IPS-20b (cell line): ENCODE data around the gene DSCAML1.

Source experiments
- H3K27ac ChIP-seq: one replicate; pipeline ENCODE4 v1.5.1; 2013; ENCODE audit warnings: low read length
- H3K27me3 ChIP-seq: 2 replicates; pipeline ENCODE4 v1.6.1; 2013; ENCODE audit warnings: mild to moderate bottlenecking, low read length, inconsistent platforms; ENCODE audit not compliant: insufficient read depth
- H3K36me3 ChIP-seq: 2 replicates; pipeline ENCODE4 v1.6.1; 2013; ENCODE audit warnings: low read depth, mild to moderate bottlenecking, inconsistent platforms, low read length, moderate library complexity; ENCODE audit not compliant: insufficient read depth
- H3K4me1 ChIP-seq: 2 replicates; pipeline ENCODE4 v1.6.1; 2013; ENCODE audit warnings: mild to moderate bottlenecking, control low read depth, inconsistent platforms, low read length, moderate library complexity; ENCODE audit not compliant: insufficient read depth
- H3K4me3 ChIP-seq: 2 replicates; pipeline ENCODE4 v1.5.1; 2013; ENCODE audit warnings: mild to moderate bottlenecking, low read length, inconsistent platforms
- H3K9ac ChIP-seq: 2 replicates; pipeline ENCODE4 v1.6.1; 2013; ENCODE audit warnings: low read depth, mild to moderate bottlenecking, inconsistent platforms, low read length, moderate library complexity
- H3K9me3 ChIP-seq: 2 replicates; pipeline ENCODE4 v1.6.1; 2013; ENCODE audit warnings: mild to moderate bottlenecking, low read depth, low read length, inconsistent platforms; ENCODE audit not compliant: insufficient read depth

DSCAML1 gene

DNA sequence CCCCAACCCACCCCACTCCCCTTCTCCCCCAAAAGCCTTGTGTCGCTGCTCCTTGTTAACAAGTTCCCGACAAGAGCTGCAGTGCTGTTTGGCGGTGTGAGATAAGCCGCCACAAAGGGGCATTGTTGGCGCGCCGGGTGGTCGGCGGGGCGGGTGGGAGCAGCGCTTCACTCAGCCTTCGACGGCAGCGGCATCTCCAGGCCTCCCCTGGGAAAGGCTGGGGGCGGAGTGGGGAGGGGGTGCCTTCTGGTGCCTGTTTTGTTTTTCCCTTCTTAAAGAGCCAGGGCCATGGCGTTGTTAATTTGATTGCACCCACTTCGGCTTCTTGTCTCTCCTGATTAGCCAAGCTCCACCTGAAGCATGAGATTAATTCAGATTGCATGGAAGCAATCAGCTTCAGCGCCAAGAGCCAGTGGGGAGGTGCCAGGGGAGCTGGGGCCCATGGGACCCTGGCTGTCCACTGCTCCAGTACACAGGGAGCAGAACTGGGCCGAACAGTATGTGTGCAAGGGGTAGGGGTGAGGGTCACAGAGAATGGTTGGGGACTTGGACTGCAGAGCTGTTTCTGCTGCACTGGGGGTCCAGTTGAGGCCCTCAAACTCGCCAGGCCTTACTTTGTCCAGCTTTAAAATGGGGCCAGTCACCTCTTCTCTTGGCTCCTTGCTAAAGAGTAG is 304.3 kb downstream of the DSCAML1 start:
- 0 out of 2 replicates have a peak overlapping the region, but pooled peaks have one; percentile 17 for H3K4me3 ChIP-seq
- no peaks in the 10 kb centered on the region for H3K9me3 ChIP-seq
- H3K4me1 ChIP-seq = no peaks in the 10 kb centered on the region; the same call in 1 of the 2 replicates
- H3K9ac ChIP-seq = peak overlapping the region; percentile 30; the same call in 1 of the 2 replicates
- peaks cover 17% of the 10 kb centered on the region; the same call in 1 of the 2 replicates for H3K27me3 ChIP-seq
- H3K27ac ChIP-seq = no peak overlapping the region
- no peaks in the 10 kb centered on the region for H3K36me3 ChIP-seq

GRCh38 chr11:117490911-117491310 is 306.1 kb downstream of the DSCAML1 start:
- no peak overlapping the region for H3K4me3 ChIP-seq
- H3K36me3 ChIP-seq = no peaks in the 10 kb centered on the region
- no peak overlapping the region for H3K9ac ChIP-seq
- peaks cover 17% of the 10 kb centered on the region; the same call in 1 of the 2 replicates for H3K27me3 ChIP-seq
- no peaks in the 10 kb centered on the region for H3K9me3 ChIP-seq
- H3K27ac ChIP-seq = no peak overlapping the region
- H3K4me1 ChIP-seq = no peaks in the 10 kb centered on the region; the same call in 1 of the 2 replicates

DNA sequence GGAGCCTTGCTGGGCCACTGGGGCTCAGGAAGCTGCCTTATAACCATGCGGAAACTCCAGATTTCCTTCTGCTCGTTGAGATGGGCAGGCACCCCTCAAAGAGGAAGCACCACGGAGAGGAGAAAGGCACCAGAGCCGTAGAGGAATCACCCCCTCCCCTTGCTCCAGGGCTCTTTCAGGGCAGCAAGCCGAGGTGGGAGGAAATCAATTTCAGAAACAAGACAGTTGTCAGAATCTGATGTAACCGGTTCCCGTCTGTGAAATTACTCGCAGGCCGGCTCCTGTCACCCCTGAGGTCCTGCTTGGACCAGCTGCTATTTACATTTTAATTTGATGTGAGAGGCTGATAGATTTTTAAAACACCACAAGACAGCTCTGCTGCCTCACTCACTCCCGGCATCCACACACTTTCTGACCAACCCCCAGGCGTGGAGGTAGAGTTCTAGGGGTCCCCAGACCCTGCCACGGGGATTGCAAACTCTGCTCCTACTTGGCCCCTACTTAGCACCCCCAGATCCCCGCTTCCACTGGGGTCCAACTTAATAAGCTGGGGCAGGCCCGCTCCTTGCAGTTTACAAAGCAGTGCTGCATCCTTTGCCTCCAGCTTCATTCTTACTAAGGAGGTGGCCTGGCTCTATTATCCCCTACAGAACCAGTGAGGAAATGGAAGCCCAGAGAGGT is 306.9 kb downstream of the DSCAML1 start:
- Histone ChIP-seq H3K9me3 (no peaks in the 10 kb centered on the region), H3K9ac (no peak overlapping the region), H3K27ac (no peak overlapping the region), H3K27me3 (peaks cover 17% of the 10 kb centered on the region; the same call in 1 of the 2 replicates), H3K36me3 (no peaks in the 10 kb centered on the region), H3K4me1 (no peaks in the 10 kb centered on the region; the same call in 1 of the 2 replicates), H3K4me3 (no peak overlapping the region)

- Histone ChIP-seq H3K27me3 (peaks cover 15% of the 10 kb centered on the region; the same call in 1 of the 2 replicates), H3K4me1 (no peaks in the 10 kb centered on the region; the same call in 1 of the 2 replicates), H3K36me3 (no peaks in the 10 kb centered on the region), H3K9ac (no peak overlapping the region), H3K27ac (no peak overlapping the region), H3K9me3 (no peaks in the 10 kb centered on the region), H3K4me3 (no peak overlapping the region)
Observed at GRCh38 chr11:117488996-117489952, 307.7 kb downstream of the DSCAML1 start.

GRCh38 chr11:117486059-117486458 is 311.0 kb downstream of the DSCAML1 start:
- Histone ChIP-seq H3K27ac (no peak overlapping the region), H3K4me1 (peaks cover 4% of the 10 kb centered on the region; the same call in 1 of the 2 replicates), H3K27me3 (no peaks in the 10 kb centered on the region), H3K4me3 (no peak overlapping the region), H3K9ac (no peak overlapping the region), H3K36me3 (no peaks in the 10 kb centered on the region), H3K9me3 (no peaks in the 10 kb centered on the region)

- Histone ChIP-seq H3K4me3 (no peak overlapping the region), H3K4me1 (peaks cover 4% of the 10 kb centered on the region; the same call in 1 of the 2 replicates), H3K36me3 (no peaks in the 10 kb centered on the region), H3K27me3 (no peaks in the 10 kb centered on the region), H3K9ac (no peak overlapping the region), H3K27ac (no peak overlapping the region), H3K9me3 (no peaks in the 10 kb centered on the region)
Observed at GRCh38 chr11:117484156-117484555, 312.9 kb downstream of the DSCAML1 start.

- Histone ChIP-seq H3K9me3 (no peaks in the 10 kb centered on the region), H3K9ac (no peak overlapping the region), H3K4me3 (no peak overlapping the region), H3K36me3 (no peaks in the 10 kb centered on the region), H3K27me3 (no peaks in the 10 kb centered on the region), H3K27ac (no peak overlapping the region), H3K4me1 (peaks cover 4% of the 10 kb centered on the region; the same call in 1 of the 2 replicates)
Observed at GRCh38 chr11:117483372-117483771, 313.6 kb downstream of the DSCAML1 start.

- H3K27ac ChIP-seq = no peak overlapping the region
- H3K4me1 ChIP-seq = peaks cover 4% of the 10 kb centered on the region; the same call in 1 of the 2 replicates
- no peaks in the 10 kb centered on the region for H3K36me3 ChIP-seq
- H3K4me3 ChIP-seq = no peak overlapping the region
- no peak overlapping the region for H3K9ac ChIP-seq
- H3K9me3 ChIP-seq = no peaks in the 10 kb centered on the region
- H3K27me3 ChIP-seq = no peaks in the 10 kb centered on the region
Observed at GRCh38 chr11:117482881-117483280, 314.1 kb downstream of the DSCAML1 start.

GRCh38 chr11:117481885-117482284 is 315.1 kb downstream of the DSCAML1 start:
- H3K9ac ChIP-seq = no peak overlapping the region
- no peaks in the 10 kb centered on the region for H3K27me3 ChIP-seq
- H3K27ac ChIP-seq = no peak overlapping the region
- H3K4me1 ChIP-seq = peaks cover 4% of the 10 kb centered on the region; the same call in 1 of the 2 replicates
- no peaks in the 10 kb centered on the region for H3K36me3 ChIP-seq
- no peak overlapping the region for H3K4me3 ChIP-seq
- no peaks in the 10 kb centered on the region for H3K9me3 ChIP-seq

DNA sequence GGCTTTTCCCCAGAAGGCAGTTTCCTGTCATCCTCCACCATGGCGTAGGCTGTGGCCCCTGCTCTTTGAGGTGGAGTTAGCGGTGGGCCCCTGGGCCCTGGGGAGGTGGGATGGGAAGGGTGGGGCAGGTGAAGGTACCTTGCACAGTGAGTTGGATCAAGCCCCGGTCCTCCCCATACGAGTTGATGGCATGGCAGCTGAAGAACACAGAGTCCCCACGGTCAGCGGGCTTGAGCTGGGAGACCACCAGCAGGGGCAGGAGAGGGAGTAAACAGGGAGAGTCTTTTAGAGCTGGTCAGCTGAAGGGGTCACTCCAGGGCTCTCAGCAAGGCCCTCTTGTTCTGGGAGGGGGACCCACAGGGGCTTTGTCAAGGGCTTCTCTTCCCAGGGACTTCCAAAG is 316.0 kb downstream of the DSCAML1 start:
- no peak overlapping the region for H3K4me3 ChIP-seq

GRCh38 chr11:117480221-117480620 is 316.8 kb downstream of the DSCAML1 start:
- peaks cover 3% of the 10 kb centered on the region; the same call in 1 of the 2 replicates for H3K27me3 ChIP-seq

More for the DNA sequence above, 316.0 kb downstream of the DSCAML1 start:
- no peak overlapping the region for H3K27ac ChIP-seq
- no peaks in the 10 kb centered on the region for H3K36me3 ChIP-seq
- peaks cover 4% of the 10 kb centered on the region; the same call in 1 of the 2 replicates for H3K4me1 ChIP-seq
- H3K9me3 ChIP-seq = no peaks in the 10 kb centered on the region
- H3K9ac ChIP-seq = no peak overlapping the region
- H3K27me3 ChIP-seq = no peaks in the 10 kb centered on the region

More at GRCh38 chr11:117480221-117480620, 316.8 kb downstream of the DSCAML1 start:
- Histone ChIP-seq H3K4me1 (peaks cover 6% of the 10 kb centered on the region; the same call in 1 of the 2 replicates), H3K36me3 (no peaks in the 10 kb centered on the region), H3K9me3 (no peaks in the 10 kb centered on the region), H3K4me3 (no peak overlapping the region), H3K27ac (no peak overlapping the region), H3K9ac (no peak overlapping the region)
